ENCODE measurements around the gene PC. TPM values are rescaled to one million over a fixed set of nuclear protein-coding genes. Genes with fewer than 3 reads are reported as not detected.

Gene PC
- total RNA-seq, 1 donor from 2014 or later, result 5.2 TPM

DNA sequence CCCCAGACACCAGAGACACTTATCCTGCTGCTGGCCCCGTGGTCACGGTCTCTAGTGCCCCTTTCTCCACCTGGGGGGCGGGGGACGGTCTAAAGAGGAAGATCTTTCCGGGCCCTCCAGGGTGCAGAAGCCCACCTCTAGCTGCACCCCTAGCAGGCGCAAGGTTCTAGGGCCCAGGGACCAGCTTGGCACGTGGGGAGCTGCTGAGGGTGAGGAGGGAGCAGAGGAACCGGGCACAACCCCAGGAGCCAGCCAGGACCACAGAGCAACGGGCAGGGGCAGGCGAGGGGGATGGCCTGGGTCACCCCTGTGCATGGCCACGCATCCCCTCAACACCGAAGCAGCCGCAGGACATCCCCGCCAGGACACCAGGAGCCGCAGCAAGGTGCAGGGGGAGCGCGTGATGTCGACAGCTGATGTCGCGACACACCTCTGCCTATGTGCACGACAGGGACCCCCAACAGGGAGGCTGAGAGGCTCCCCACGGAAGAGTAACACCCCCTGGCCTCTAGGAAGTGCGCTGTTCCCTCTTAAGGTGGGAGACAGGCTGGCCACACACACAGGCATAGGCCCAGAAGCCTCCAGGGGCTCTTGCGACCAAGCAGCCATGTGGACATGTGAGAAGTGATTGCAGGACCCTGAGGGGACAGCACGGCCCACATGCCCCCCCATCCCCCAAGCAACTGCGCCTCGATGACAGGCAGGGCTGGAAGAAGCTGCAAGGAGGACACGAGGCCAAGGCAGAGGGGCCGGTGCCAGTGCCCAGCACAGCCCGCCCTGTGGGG, 96.2 kb downstream of the PC start:
- intact Hi-C loops (cut with micrococcal nuclease), result no loop called here
- no peak for ATAC-seq
- peak; percentile 22 for DNase-seq

DNA sequence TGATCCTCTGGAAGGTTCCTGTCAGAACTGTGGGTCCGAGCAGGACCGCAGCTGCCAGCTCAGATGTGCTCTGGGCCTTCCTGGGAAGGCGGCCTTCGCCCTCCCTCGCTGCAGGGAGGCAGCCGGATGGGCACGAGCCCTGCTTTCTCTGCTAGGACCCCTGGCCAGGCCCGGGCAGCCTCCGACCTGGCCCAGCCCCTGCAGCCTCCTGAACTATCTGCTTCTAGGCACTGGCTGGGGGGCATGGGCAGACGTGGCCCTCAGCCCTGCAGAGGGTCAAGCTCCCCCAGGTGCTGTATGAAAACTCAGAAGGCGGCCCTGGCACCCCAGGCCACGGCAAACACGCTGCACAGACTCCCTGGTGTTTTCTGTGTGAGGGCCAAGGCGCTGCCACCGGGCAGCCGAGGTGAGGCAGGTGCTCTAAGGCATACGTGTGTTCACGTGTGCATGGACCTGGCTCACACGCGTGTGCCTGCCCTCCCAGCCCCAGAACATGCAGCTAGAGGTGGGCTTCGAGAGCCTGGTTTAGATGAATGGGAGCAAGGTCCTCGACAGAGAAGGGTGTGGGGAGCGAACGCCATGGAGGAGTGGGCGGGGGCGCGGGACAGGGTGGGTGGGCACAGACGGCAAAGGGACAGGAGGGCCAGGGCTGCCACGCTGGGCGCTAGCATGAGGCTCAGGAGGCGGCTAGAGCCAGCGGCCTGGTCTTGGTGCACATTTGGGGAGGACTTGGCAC, 97.0 kb downstream of the PC start:
- DNase-seq (no peak), ATAC-seq (no peak)
- intact Hi-C loops (cut with micrococcal nuclease), result no loop called here

DNA sequence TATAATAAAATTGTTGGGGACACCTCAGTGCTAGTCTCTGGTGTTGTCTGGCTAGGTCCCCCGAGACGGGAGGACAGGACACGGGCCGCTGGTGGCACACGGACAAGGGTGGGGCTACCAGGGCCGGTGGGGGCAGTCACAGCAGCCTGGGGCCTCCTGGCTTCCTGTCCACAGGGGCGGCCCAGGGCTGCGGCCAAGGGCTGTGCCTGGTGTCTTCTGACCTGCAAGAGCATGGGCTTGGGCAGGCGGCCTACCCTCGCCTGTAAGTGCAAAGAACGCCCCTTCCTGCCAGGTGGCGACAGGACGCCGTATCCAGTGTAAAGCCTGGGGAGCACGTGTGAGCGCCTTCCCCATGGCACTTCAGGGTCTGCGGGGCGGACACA, 97.7 kb downstream of the PC start:
- intact Hi-C loops (cut with micrococcal nuclease), result no loop called here
- ATAC-seq, result no peak
- DNase-seq, result peak; percentile 36

DNA sequence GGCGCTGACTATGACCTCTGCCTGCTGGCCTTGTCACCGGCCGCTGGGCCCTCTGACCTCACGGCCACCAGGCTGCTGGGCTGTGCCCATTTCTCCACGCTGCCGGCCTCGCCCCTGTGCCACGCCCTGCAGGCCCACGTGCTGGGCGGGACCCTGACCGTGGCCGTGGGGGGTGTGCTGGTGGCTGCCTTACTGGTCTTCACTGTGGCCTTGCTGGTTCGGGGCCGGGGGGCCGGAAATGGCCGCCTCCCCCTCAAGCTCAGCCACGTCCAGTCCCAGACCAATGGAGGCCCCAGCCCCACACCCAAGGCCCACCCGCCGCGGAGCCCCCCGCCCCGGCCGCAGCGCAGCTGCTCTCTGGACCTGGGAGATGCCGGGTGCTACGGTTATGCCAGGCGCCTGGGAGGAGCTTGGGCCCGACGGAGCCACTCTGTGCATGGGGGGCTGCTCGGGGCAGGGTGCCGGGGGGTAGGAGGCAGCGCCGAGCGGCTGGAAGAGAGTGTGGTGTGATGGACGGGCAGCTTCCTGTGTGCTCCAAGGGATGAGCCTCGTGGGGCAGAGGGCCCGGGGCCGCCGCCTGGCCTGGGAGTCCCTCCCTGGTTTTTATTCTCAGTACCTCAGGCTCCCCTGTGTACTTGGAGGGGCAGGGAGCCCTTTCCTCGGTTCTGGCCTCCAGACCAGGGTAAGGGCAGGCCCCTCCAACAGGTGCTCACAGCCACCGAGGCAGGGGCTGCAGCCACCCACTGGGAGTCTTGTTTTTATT, 98.3 kb downstream of the PC start:
- intact Hi-C loops (cut with micrococcal nuclease), result no loop called here
- ATAC-seq (no peak), DNase-seq (peak; percentile 31)

DNA sequence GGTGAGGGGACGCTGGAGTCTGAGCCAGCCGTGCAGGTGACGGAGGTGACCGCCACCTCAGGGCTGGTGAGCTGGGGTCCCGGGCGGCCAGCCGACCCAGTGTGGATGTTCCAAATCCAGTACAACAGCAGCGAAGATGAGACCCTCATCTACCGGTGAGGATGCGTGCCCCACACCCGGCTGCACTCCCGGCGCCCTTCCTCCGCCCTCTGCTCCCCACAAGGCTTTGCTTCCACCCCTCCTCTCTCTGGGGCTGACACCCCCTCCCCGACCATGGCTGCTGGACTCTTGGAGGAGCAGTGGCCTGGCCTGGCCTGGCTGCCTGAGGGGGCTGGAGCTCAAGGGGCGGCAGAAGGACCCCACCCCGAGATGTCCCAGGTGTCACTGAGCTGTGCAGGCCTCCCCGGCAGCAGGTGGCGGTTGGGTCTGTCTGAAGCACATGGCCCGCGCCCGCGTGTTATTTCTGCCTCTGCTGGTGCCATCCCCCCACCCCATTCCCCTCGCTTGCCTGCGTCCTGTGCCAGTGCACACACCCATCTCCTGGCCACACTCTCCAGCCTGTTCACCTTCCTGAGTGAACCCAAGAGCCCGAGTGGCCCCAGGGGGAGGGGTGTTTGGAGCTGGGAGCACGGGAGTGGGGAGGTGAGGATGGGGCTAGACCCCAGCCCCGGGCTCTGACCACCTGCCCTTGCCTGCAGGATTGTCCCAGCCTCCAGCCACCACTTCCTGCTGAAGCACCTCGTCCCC, 99.1 kb downstream of the PC start:
- intact Hi-C loops (cut with micrococcal nuclease), result no loop called here
- peak; percentile 36 for DNase-seq
- no peak for ATAC-seq

DNA sequence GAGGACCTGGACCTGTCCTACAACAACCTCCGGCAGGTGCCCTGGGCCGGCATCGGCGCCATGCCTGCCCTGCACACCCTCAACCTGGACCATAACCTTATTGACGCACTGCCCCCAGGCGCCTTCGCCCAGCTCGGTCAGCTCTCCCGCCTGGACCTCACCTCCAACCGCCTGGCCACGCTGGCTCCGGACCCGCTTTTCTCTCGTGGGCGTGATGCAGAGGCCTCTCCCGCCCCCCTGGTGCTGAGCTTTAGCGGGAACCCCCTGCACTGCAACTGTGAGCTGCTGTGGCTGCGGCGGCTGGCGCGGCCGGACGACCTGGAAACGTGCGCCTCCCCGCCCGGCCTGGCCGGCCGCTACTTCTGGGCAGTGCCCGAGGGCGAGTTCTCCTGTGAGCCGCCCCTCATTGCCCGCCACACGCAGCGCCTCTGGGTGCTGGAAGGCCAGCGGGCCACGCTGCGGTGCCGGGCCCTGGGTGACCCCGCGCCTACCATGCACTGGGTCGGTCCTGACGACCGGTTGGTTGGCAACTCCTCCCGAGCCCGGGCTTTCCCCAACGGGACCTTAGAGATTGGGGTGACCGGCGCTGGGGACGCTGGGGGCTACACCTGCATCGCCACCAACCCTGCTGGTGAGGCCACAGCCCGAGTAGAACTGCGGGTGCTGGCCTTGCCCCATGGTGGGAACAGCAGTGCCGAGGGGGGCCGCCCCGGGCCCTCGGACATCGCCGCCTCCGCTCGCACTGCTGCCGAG, 99.8 kb downstream of the PC start:
- DNase-seq, result peak; percentile 35
- no peak for ATAC-seq
- intact Hi-C loops (cut with micrococcal nuclease), result no loop called here

DNA sequence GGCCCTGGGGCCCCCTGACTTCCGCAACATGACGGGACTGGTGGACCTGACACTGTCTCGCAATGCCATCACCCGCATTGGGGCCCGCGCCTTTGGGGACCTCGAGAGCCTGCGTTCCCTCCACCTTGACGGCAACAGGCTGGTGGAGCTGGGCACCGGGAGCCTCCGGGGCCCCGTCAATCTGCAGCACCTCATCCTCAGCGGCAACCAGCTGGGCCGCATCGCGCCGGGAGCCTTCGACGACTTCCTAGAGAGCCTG, 100.3 kb downstream of the PC start:
- DNase-seq, result no peak
- no peak for ATAC-seq
- intact Hi-C loops (cut with micrococcal nuclease), result no loop called here

DNA sequence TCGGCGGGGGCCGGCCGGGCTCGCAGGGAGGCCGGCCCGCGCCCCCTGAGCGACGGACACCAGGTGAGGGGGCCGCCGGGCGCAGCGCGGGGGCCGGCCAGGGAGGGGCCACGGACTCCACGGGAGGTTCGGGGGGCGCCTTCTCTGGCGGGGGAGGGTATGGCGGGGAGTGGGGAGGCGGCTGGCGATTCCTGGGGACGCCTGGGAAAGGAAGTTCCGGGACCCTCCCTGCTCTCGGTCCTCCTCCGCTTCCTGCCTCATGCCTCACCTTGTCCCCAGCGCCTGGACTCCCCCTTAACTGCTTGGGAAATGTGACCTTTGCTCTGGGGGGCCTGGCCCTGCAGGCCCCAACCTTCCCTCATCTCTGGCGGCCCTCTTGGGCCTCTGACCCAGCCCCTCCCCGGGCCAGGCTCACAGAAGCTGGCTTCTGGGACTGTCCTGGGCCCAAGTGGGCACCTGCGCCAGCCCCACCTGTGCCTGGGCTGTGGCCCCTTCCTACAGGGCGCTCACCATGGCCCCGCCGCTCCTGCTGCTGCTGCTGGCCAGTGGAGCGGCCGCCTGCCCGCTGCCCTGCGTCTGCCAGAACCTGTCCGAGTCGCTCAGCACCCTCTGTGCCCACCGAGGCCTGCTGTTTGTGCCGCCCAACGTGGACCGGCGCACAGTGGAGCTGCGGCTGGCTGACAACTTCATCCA, 100.8 kb downstream of the PC start:
- intact Hi-C loops (cut with micrococcal nuclease), result no loop called here

DNA sequence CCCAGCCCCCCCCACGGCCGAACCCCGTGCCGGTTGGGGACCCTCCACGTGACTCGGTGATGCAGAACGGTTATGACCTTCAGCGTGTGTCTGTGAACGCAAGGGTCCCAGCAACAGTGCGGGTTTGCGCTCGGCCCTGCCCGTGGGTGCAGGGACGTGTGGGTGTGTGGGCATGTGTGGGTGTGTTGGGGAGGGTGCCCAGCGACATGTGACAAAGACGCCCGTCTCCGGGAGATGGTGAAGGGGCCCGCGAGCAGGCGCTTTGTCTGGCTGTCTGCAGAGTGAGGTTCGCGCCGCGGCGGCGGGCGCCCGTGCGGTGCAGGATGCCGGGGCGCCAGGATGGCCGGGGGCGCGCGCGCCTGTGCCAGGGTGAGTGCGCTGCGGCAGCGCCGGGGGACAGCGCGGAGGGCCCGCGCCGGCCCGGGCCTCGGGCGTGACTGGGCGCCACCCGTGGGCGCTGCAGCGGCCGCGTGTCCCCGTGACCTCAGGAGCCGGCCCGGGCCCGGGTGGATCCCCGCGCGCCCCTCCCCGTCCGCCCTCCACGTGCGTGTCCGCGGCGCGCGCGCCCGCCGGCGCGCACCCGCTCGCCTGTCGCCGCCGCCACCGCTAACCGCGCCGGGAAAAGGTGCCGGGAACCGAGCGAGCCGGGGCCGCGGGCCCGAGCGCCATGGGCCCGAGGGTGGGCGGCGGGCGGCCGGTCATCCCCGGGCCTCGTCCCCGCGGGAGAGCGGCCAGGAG, 101.5 kb downstream of the PC start, which contains the start of gene LRFN4:
Gene LRFN4 (plus strand): TSS at position 569 of the 738 bp plus-strand sequence. CDS start 681 bp downstream, outside the sequence.
- ATAC-seq (peak; percentile 53), DNase-seq (no peak)
- intact Hi-C loops (cut with micrococcal nuclease), result no loop called here

More for the DNA sequence above, 100.8 kb downstream of the PC start:
- ATAC-seq (no peak), DNase-seq (no peak)

DNA sequence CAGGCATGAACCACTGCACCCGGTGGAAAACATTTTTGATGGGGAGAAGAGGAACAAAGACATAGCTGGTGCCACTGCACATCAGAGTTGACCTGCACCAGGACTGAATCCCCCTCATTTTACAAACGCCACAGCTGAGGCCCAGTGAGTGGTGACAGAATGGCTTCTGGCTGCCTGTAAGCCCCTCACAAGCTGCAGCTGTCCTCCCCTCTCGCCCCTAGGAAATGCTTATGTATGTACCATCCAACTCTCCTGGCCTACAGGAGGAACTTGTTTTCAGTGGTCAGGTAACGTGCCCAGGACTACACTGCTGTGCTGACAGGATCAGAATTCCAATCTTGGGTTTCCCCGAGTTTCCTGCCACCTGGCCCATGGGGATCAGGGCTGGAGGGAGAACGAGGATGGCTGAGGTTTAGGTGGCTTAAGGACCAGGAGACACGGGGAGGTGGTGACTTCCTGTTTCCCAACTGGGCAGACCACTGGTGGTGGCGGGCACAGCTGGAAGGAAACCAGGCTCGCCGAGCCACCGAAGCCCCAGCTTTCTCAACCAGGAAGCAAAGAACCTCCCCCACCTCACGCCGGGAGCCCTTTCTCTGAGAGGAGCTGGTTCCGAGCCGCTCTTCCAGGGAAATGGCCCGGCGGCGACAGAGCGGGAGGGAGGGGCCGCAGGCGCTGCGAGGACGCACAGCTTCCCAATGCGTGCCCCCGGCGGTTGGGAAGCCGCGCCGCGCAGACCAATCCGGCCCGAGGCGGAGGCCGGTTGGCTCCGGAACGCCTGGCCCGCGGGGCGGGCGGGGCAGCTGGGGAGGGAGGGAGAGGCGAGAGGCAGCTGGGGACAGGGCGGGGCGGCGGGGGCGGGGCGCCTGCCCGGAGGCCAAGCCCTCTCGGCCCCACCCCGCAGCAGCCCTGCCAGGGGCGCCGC, 102.3 kb downstream of the PC start:
- DNase-seq (peak; percentile 98), ATAC-seq (peak; percentile 95)
- intact Hi-C loops (cut with micrococcal nuclease), result no loop called here

DNA sequence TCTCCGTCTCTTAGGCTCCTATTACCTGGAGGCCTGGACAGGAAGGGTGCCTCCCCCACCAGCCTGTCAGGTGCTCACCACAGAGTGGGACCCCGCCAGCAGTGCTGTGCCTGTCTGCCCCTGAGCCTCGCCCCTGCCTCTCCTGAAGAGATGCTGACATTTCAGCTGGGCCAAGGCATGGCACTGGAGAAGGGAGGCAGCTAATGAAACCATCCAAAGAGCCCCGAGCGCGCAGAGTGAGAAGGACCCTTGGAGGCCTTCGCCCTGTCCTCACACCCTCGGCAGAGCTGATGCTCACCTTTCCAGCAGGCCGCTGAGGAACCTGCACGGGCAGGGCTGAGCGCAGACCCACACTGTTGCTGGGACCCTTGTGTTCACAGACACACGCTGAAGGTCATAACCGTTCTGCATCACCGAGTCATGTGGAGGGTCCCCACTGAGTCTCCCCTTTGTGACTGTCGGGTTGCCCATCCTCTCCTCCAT, 103.4 kb downstream of the PC start:
- intact Hi-C loops (cut with micrococcal nuclease), result no loop called here
- DNase-seq (peak; percentile 22), ATAC-seq (no peak)

DNA sequence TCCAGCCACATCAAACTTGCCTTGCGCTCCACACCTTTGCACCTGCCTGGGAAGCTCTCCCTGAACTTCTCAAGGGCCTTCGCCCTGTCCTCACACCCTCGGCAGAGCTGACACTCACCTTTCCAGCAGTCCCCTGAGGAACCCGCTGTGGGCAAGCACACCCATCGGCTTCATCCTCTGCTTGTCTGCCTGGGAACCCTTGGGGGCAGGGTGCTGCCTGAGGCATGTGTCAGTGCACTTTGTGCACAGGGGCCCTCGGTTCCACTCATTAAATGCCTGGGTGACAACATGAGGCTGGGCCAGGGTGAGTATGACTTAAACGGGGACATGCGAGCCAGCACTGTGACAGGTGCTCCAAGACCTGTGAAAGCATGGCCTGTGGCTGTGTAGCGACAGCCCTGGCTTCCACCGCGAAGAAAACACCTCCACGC, 103.9 kb downstream of the PC start:
- DNase-seq, result no peak
- intact Hi-C loops (cut with micrococcal nuclease), result no loop called here
- no peak for ATAC-seq

DNA sequence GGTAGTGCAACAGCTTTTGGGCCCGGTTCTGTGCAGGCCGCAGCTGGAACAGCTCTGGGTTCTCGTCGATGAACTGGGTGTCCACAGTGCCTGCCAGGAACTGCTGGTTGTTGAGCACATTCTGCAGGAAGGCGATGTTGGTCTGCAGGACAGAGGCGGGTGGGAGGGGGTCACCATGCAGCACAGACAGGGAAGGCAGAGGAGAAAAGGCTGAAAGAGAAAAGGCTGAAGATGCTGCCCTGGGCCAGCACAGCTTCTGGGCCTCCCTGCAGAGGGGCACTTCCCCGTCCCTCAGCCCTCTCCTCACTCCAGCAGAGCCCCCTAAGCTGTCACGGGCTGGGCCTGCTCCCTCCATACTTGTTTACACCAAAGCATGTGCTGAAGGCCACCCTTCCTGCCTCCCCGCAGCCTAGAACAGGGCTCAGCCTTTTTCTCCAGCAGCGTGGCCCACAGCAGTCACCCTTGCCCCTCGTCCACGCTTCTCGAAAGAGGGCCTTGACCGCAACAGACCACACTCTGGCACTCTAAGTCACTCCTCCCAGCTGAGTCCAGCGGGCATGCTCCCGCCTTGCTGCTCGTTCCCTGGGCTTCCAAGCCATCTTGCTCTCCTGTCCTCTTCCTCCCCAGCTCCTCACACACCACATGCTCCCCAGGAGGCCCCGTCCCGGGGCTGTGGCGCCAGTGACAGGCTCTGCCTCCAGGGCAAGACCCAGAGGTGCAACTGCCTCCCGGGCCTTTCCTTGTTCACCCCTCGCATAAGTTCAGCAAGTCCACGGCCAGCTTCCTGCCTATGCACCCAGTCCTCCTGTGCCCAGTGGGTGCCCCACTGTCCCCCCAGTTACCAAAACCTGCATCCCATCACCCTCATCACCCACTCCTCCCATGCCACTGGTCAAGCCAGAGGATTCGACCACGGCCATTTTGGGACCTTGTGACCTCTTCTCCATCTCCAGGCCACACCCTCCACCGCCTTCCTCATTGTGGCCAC, 104.6 kb downstream of the PC start:
- intact Hi-C loops (cut with micrococcal nuclease), result no loop called here
- DNase-seq (no peak), ATAC-seq (no peak)

DNA sequence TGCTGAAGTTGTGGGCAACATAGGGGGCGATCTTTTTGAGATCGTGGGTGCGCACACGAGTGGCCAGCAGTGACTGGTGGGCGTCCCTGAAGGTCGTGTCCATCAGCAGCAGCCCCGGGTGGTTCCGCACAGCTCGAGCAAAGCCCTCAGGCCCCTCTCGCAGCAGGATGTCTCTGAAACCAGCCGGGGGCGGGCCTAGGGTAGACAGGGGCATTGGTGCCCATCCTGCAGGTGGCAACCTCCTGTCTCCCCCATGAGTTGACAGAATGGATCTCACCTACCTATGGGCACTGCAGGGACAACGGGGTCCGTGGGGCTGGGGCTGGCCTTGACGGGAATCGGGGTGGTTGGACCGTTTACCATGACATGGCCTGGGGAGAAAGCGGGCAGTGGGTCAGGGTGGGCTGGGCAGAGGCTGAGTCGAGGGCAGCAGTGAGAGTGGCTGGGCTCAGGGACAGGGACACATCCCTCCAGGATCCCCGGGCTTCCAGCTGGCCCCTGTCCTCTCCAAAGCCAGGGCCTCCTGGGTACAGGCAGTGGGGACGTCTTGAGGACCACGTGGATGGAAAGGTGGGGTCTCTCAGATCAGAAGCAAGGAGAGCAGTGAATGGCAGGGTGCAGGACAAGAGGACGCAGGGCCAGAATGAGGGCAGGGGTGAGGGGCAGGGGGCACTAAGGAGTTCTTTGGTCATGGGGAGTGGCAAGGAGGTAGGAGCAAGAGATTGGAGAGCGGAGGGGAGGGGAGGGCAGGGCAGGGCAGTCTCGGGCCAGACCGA, 105.5 kb downstream of the PC start:
- DNase-seq (peak; percentile 23), ATAC-seq (no peak)
- intact Hi-C loops (cut with micrococcal nuclease), result no loop called here
